IPS-20b (cell line): ENCODE measurements around the gene C12orf75.

Experiments
- H3K27ac ChIP-seq: one replicate; pipeline ENCODE4 v1.5.1; 2013; ENCODE audit warnings: low read length
- H3K27me3 ChIP-seq: 2 replicates; pipeline ENCODE4 v1.6.1; 2013; ENCODE audit warnings: mild to moderate bottlenecking, low read length, inconsistent platforms; ENCODE audit not compliant: insufficient read depth
- H3K36me3 ChIP-seq: 2 replicates; pipeline ENCODE4 v1.6.1; 2013; ENCODE audit warnings: low read depth, mild to moderate bottlenecking, inconsistent platforms, low read length, moderate library complexity; ENCODE audit not compliant: insufficient read depth
- H3K4me1 ChIP-seq: 2 replicates; pipeline ENCODE4 v1.6.1; 2013; ENCODE audit warnings: mild to moderate bottlenecking, control low read depth, inconsistent platforms, low read length, moderate library complexity; ENCODE audit not compliant: insufficient read depth
- H3K4me3 ChIP-seq: 2 replicates; pipeline ENCODE4 v1.5.1; 2013; ENCODE audit warnings: mild to moderate bottlenecking, low read length, inconsistent platforms
- H3K9ac ChIP-seq: 2 replicates; pipeline ENCODE4 v1.6.1; 2013; ENCODE audit warnings: low read depth, mild to moderate bottlenecking, inconsistent platforms, low read length, moderate library complexity
- H3K9me3 ChIP-seq: 2 replicates; pipeline ENCODE4 v1.6.1; 2013; ENCODE audit warnings: mild to moderate bottlenecking, low read depth, low read length, inconsistent platforms; ENCODE audit not compliant: insufficient read depth

The C12orf75 gene

GRCh38 chr12:105384916-105385535, 54.5 kb downstream of the C12orf75 start:
- no peak overlapping the region for H3K27ac ChIP-seq
- no peaks in the 10 kb centered on the region for H3K4me1 ChIP-seq
- no peaks in the 10 kb centered on the region for H3K36me3 ChIP-seq
- H3K4me3 ChIP-seq, result no peak overlapping the region
- no peaks in the 10 kb centered on the region for H3K9me3 ChIP-seq
- H3K27me3 ChIP-seq, result no peaks in the 10 kb centered on the region
- H3K9ac ChIP-seq, result no peak overlapping the region

- Histone ChIP-seq H3K9me3 (no peaks in the 10 kb centered on the region), H3K4me3 (no peak overlapping the region), H3K4me1 (no peaks in the 10 kb centered on the region), H3K27me3 (no peaks in the 10 kb centered on the region), H3K9ac (no peak overlapping the region), H3K36me3 (no peaks in the 10 kb centered on the region), H3K27ac (no peak overlapping the region)
These were observed 55.9 kb downstream of the C12orf75 start for GRCh38 chr12:105386431-105386830.

GRCh38 chr12:105391231-105391630, 60.7 kb downstream of the C12orf75 start:
- Histone ChIP-seq H3K27ac (no peak overlapping the region), H3K27me3 (no peaks in the 10 kb centered on the region), H3K9me3 (no peaks in the 10 kb centered on the region), H3K4me3 (no peak overlapping the region), H3K9ac (no peak overlapping the region), H3K36me3 (no peaks in the 10 kb centered on the region), H3K4me1 (no peaks in the 10 kb centered on the region)

GRCh38 chr12:105393587-105393986, 63.1 kb downstream of the C12orf75 start:
- H3K9ac ChIP-seq, result no peak overlapping the region
- H3K36me3 ChIP-seq, result no peaks in the 10 kb centered on the region
- H3K27me3 ChIP-seq, result no peaks in the 10 kb centered on the region
- H3K4me3 ChIP-seq, result no peak overlapping the region
- H3K27ac ChIP-seq, result no peak overlapping the region
- no peaks in the 10 kb centered on the region for H3K4me1 ChIP-seq
- H3K9me3 ChIP-seq, result no peaks in the 10 kb centered on the region

GRCh38 chr12:105396024-105396423, 65.5 kb downstream of the C12orf75 start:
- H3K27me3 ChIP-seq, result no peaks in the 10 kb centered on the region
- no peak overlapping the region for H3K4me3 ChIP-seq
- H3K4me1 ChIP-seq, result no peaks in the 10 kb centered on the region
- H3K27ac ChIP-seq, result no peak overlapping the region
- H3K36me3 ChIP-seq, result no peaks in the 10 kb centered on the region
- no peak overlapping the region for H3K9ac ChIP-seq
- no peaks in the 10 kb centered on the region for H3K9me3 ChIP-seq

- H3K27ac ChIP-seq, result no peak overlapping the region
- H3K9me3 ChIP-seq, result no peaks in the 10 kb centered on the region
- no peak overlapping the region for H3K4me3 ChIP-seq
- no peak overlapping the region for H3K9ac ChIP-seq
- no peaks in the 10 kb centered on the region for H3K27me3 ChIP-seq
- H3K4me1 ChIP-seq, result no peaks in the 10 kb centered on the region
- H3K36me3 ChIP-seq, result no peaks in the 10 kb centered on the region
These were observed 66.5 kb downstream of the C12orf75 start for GRCh38 chr12:105396983-105397382.

GRCh38 chr12:105398930-105399329, 68.4 kb downstream of the C12orf75 start:
- no peaks in the 10 kb centered on the region for H3K9me3 ChIP-seq
- H3K36me3 ChIP-seq, result no peaks in the 10 kb centered on the region
- H3K27me3 ChIP-seq, result no peaks in the 10 kb centered on the region
- H3K4me3 ChIP-seq, result no peak overlapping the region
- H3K4me1 ChIP-seq, result no peaks in the 10 kb centered on the region
- no peak overlapping the region for H3K9ac ChIP-seq
- no peak overlapping the region for H3K27ac ChIP-seq

GRCh38 chr12:105399428-105400081, 69.1 kb downstream of the C12orf75 start:
- Histone ChIP-seq H3K36me3 (no peaks in the 10 kb centered on the region), H3K4me3 (no peak overlapping the region), H3K9me3 (no peaks in the 10 kb centered on the region), H3K27ac (no peak overlapping the region), H3K9ac (no peak overlapping the region), H3K27me3 (no peaks in the 10 kb centered on the region), H3K4me1 (no peaks in the 10 kb centered on the region)

- H3K36me3 ChIP-seq, result no peaks in the 10 kb centered on the region
- no peak overlapping the region for H3K27ac ChIP-seq
- no peaks in the 10 kb centered on the region for H3K27me3 ChIP-seq
- H3K9ac ChIP-seq, result no peak overlapping the region
- no peaks in the 10 kb centered on the region for H3K9me3 ChIP-seq
- H3K4me1 ChIP-seq, result no peaks in the 10 kb centered on the region
- no peak overlapping the region for H3K4me3 ChIP-seq
These were observed 69.7 kb downstream of the C12orf75 start for GRCh38 chr12:105400227-105400626.

- Histone ChIP-seq H3K27me3 (no peaks in the 10 kb centered on the region), H3K4me1 (no peaks in the 10 kb centered on the region), H3K9ac (no peak overlapping the region), H3K36me3 (no peaks in the 10 kb centered on the region), H3K4me3 (no peak overlapping the region), H3K27ac (no peak overlapping the region), H3K9me3 (no peaks in the 10 kb centered on the region)
These were observed 70.7 kb downstream of the C12orf75 start for GRCh38 chr12:105401198-105401597.

GRCh38 chr12:105402366-105402765, 71.9 kb downstream of the C12orf75 start:
- Histone ChIP-seq H3K36me3 (no peaks in the 10 kb centered on the region), H3K27ac (no peak overlapping the region), H3K9me3 (no peaks in the 10 kb centered on the region), H3K27me3 (no peaks in the 10 kb centered on the region), H3K9ac (no peak overlapping the region), H3K4me3 (no peak overlapping the region), H3K4me1 (no peaks in the 10 kb centered on the region)

GRCh38 chr12:105403095-105403494, 72.6 kb downstream of the C12orf75 start:
- Histone ChIP-seq H3K27ac (no peak overlapping the region), H3K4me1 (no peaks in the 10 kb centered on the region), H3K4me3 (no peak overlapping the region), H3K36me3 (no peaks in the 10 kb centered on the region), H3K27me3 (no peaks in the 10 kb centered on the region), H3K9me3 (no peaks in the 10 kb centered on the region), H3K9ac (no peak overlapping the region)
